Measurements from ENCODE around the gene DNAJC4. TPM values are rescaled to one million over a fixed set of nuclear protein-coding genes. Genes with fewer than 3 reads are reported as not detected.
A peak's percentile ranks its signal among the peaks of the same experiment; 100 is the strongest.

The DNAJC4 gene
- total and polyA plus RNA-seq, 9 of the 15 experiments (the other 6 are each of a cell fraction or from before 2014, with no cell fraction given): 4.0 to 32.6 (median 19.9) TPM

DNA sequence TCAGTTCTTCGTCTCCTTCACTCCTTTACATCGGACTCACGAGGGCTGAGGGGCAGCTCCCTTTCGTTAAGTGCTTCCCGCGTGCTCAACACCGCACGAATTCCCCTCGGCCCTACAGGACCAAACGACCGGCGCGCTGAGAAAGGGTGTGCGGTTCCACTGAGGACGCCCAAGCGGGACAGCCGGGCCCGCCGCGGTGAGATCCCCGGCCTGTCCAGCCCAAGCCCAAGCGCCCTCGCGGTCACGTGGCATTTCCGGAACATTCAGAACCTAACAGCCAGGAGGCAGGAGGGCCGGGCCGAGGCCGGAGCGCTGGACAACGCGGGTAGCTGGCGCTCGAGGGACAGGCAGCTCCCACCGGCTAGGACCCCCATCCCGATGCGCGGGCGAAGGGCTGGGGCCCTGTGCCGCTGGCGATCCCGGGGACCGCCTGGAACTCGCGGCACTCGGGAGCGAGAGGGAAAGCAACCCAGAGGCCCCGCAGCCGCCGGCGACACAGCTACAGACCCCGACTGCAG is 45.1 kb upstream of the DNAJC4 start (continued):
- TF ChIP-seq, protein P1, sequence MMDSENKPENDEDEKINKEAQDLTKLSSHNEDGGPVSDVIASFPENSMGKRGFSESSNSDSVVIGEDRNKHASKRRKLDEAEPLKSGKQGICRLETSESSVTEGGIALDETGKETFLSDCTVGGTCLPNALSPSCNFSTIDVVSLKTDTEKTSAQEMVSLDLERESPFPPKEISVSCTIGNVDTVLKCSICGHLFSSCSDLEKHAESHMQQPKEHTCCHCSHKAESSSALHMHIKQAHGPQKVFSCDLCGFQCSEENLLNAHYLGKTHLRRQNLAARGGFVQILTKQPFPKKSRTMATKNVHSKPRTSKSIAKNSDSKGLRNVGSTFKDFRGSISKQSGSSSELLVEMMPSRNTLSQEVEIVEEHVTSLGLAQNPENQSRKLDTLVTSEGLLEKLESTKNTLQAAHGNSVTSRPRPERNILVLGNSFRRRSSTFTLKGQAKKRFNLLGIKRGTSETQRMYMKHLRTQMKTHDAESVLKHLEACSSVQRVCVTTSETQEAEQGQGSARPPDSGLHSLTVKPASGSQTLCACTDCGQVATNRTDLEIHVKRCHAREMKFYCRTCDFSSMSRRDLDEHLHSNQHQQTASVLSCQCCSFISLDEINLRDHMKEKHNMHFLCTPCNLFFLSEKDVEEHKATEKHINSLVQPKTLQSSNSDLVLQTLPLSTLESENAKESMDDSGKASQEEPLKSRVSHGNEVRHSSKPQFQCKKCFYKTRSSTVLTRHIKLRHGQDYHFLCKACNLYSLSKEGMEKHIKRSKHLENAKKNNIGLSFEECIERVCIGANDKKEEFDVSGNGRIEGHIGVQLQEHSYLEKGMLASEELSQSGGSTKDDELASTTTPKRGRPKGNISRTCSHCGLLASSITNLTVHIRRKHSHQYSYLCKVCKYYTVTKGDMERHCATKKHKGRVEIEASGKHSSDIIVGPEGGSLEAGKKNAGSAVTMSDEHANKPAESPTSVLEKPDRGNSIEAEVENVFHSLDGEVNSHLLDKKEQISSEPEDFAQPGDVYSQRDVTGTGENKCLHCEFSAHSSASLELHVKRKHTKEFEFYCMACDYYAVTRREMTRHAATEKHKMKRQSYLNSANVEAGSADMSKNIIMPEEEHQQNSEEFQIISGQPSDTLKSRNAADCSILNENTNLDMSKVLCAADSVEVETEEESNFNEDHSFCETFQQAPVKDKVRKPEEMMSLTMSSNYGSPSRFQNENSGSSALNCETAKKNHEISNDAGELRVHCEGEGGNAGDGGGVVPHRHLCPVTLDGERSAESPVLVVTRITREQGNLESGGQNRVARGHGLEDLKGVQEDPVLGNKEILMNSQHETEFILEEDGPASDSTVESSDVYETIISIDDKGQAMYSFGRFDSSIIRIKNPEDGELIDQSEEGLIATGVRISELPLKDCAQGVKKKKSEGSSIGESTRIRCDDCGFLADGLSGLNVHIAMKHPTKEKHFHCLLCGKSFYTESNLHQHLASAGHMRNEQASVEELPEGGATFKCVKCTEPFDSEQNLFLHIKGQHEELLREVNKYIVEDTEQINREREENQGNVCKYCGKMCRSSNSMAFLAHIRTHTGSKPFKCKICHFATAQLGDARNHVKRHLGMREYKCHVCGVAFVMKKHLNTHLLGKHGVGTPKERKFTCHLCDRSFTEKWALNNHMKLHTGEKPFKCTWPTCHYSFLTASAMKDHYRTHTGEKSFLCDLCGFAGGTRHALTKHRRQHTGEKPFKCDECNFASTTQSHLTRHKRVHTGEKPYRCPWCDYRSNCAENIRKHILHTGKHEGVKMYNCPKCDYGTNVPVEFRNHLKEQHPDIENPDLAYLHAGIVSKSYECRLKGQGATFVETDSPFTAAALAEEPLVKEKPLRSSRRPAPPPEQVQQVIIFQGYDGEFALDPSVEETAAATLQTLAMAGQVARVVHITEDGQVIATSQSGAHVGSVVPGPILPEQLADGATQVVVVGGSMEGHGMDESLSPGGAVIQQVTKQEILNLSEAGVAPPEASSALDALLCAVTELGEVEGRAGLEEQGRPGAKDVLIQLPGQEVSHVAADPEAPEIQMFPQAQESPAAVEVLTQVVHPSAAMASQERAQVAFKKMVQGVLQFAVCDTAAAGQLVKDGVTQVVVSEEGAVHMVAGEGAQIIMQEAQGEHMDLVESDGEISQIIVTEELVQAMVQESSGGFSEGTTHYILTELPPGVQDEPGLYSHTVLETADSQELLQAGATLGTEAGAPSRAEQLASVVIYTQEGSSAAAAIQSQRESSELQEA (IDR thresholded peaks at IDR 0.05; ENCODE audit: low read depth): no peak
- TF ChIP-seq ZNF311 (CRISPR knock-in tag; IDR thresholded peaks at IDR 0.05) (no peak), ZNF561 (CRISPR knock-in tag; conservative IDR thresholded peaks at IDR 0.05) (0 out of 2 replicates have a peak, but pooled peaks have one; percentile 76), MXI1 (IDR thresholded peaks at IDR 0.05; ENCODE audit: low read depth, low read length) (no peak), CBX3 (IDR thresholded peaks at IDR 0.05; ENCODE audit: borderline replicate concordance in 1 of 2, low read length in 2 of 2) (no peak), XRCC5 (IDR thresholded peaks at IDR 0.05; ENCODE audit: low read depth, low read length) (peak; percentile 15; the same call in 1 of the 2 replicates), ZBTB17 (CRISPR knock-in tag; IDR thresholded peaks at IDR 0.05) (0 out of 2 replicates have a peak, but pooled peaks have one; percentile 39), NCOA6 (IDR thresholded peaks at IDR 0.05) (no peak), MIER1 (IDR thresholded peaks at IDR 0.05; ENCODE audit: low read depth) (no peak), RBM34 (IDR thresholded peaks at IDR 0.05; ENCODE audit: borderline replicate concordance, insufficient read depth, low read length) (no peak), PHF8 (IDR thresholded peaks at IDR 0.05; ENCODE audit: borderline replicate concordance, low read length) (peak; percentile 83)
- TF ChIP-seq, protein P2, sequence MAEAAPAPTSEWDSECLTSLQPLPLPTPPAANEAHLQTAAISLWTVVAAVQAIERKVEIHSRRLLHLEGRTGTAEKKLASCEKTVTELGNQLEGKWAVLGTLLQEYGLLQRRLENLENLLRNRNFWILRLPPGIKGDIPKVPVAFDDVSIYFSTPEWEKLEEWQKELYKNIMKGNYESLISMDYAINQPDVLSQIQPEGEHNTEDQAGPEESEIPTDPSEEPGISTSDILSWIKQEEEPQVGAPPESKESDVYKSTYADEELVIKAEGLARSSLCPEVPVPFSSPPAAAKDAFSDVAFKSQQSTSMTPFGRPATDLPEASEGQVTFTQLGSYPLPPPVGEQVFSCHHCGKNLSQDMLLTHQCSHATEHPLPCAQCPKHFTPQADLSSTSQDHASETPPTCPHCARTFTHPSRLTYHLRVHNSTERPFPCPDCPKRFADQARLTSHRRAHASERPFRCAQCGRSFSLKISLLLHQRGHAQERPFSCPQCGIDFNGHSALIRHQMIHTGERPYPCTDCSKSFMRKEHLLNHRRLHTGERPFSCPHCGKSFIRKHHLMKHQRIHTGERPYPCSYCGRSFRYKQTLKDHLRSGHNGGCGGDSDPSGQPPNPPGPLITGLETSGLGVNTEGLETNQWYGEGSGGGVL (CRISPR knock-in tag; IDR thresholded peaks at IDR 0.05): no peak
- TF ChIP-seq, protein P3, sequence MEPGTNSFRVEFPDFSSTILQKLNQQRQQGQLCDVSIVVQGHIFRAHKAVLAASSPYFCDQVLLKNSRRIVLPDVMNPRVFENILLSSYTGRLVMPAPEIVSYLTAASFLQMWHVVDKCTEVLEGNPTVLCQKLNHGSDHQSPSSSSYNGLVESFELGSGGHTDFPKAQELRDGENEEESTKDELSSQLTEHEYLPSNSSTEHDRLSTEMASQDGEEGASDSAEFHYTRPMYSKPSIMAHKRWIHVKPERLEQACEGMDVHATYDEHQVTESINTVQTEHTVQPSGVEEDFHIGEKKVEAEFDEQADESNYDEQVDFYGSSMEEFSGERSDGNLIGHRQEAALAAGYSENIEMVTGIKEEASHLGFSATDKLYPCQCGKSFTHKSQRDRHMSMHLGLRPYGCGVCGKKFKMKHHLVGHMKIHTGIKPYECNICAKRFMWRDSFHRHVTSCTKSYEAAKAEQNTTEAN (CRISPR knock-in tag; IDR thresholded peaks at IDR 0.05): no peak
